GM12878 (cell line): ENCODE results near the gene MGRN1. TPM values are rescaled to one million over a fixed set of nuclear protein-coding genes. Genes with fewer than 3 reads are reported as not detected.

Experiments used
- ATAC-seq: fragments of 200-7000 bp; cut with Tn5 transposase; 3 replicates; pipeline ENCODE4 v1.9.1; 2020; ENCODE audit warnings: mild to moderate bottlenecking, moderate library complexity
- BruUV-seq: library from RNA; stranded (reverse); fragments of 400-500 nt; replicated peaks from 2 replicates; lab custom pipeline; 2021; lab: Mats Ljungman, UMichigan
- CTCF ChIA-PET: fragments of 300-600 bp; sonication (Branson Sonifier 250); formaldehyde crosslinking; extraction: SDS; loops from one replicate; lab custom pipeline; 2021; ENCODE audit warnings: inconsistent platforms; lab: Yijun Ruan, JAX
- POLR2A ChIA-PET: fragments of 350-600 bp; formaldehyde crosslinking; extraction: SDS; loops from one replicate; lab custom pipeline; 2021; ENCODE audit warnings: inconsistent platforms; lab: Charles Lee
- RAD21 ChIA-PET: fragments of 300-600 bp; sonication (Branson Sonifier 250); formaldehyde crosslinking; loops from one replicate; lab custom pipeline; 2023; ENCODE audit warnings: antibody characterized with exemption; ENCODE audit not compliant: unreplicated experiment; lab: Charles Lee
- SMC1A ChIA-PET: fragments of 300-600 bp; sonication (Branson Sonifier 250); formaldehyde crosslinking; loops from one replicate; lab custom pipeline; 2023; ENCODE audit not compliant: unreplicated experiment, uncharacterized antibody; lab: Charles Lee
- DNase-seq: peaks from one replicate; pipeline ENCODE4 v3.0.0-alpha.2; 2011; ENCODE audit warnings: low read depth, low spot score
- FAIRE-seq: peaks from 3 replicates; lab custom pipeline; 2011; peaks lifted over from hg19 to GRCh38; lab: Jason Lieb, UNC
- H2AFZ ChIP-seq: 2 replicates; pipeline ENCODE4 v1.6.0; 2011; ENCODE audit warnings: low read depth, low read length, control low read depth; ENCODE audit not compliant: control insufficient read depth
- H3K27ac ChIP-seq: 2 replicates; pipeline ENCODE4 v1.5.1; 2011; ENCODE audit warnings: control low read depth; ENCODE audit not compliant: control insufficient read depth, insufficient read depth
- H3K27me3 ChIP-seq, 2 experiments: replicated peaks in 1 of 2; 2 replicates each; pipeline versions ENCODE4 v1.6.0 to v1.6.1; 2011; ENCODE audit warnings: low read length in 1 of 2; ENCODE audit not compliant: control insufficient read depth in 2 of 2, insufficient read depth in 2 of 2
- H3K36me3 ChIP-seq, 2 experiments: 2 replicates each; pipeline ENCODE4 v1.5.1; 2011; ENCODE audit warnings: low read length in 1 of 2; ENCODE audit not compliant: control insufficient read depth in 2 of 2, insufficient read depth in 2 of 2
- H3K4me1 ChIP-seq: 2 replicates; pipeline ENCODE4 v1.6.1; 2011; ENCODE audit warnings: mild to moderate bottlenecking, low read length, moderate library complexity, mixed read lengths; ENCODE audit not compliant: control insufficient read depth, insufficient read depth
- H3K4me2 ChIP-seq: 2 replicates; pipeline ENCODE4 v1.6.0; 2011; ENCODE audit warnings: control low read depth; ENCODE audit not compliant: control insufficient read depth, insufficient read depth
- H3K4me3 ChIP-seq: fragments of 200-600 bp; sonication (generic); 2 replicates; pipeline ENCODE4 v1.5.1; 2016
- H3K79me2 ChIP-seq: 2 replicates; pipeline ENCODE4 v1.6.0; 2011; ENCODE audit warnings: low read length; ENCODE audit not compliant: control insufficient read depth, insufficient read depth
- H3K9ac ChIP-seq: 2 replicates; pipeline ENCODE4 v1.8.0; 2011; ENCODE audit warnings: low read length, control low read depth, mixed read lengths; ENCODE audit not compliant: control insufficient read depth, insufficient read depth
- H3K9me3 ChIP-seq: replicated peaks from 3 replicates; pipeline ENCODE4 v1.5.1; 2011; ENCODE audit warnings: mild to moderate bottlenecking, low read length; ENCODE audit not compliant: control insufficient read depth, insufficient read depth
- H4K20me1 ChIP-seq: 2 replicates; pipeline ENCODE4 v1.6.0; 2011; ENCODE audit not compliant: control insufficient read depth, insufficient read depth
- CREM ChIP-seq: IDR thresholded peaks from 2 replicates; pipeline ENCODE4 v1.6.1; 2014; ENCODE audit warnings: antibody characterized with exemption, low read depth
- POLR2A ChIP-seq: IDR thresholded peaks from 2 replicates; pipeline ENCODE4 v1.6.1; 2011; ENCODE audit warnings: low read depth, mild to moderate bottlenecking, low read length
- SIN3A ChIP-seq: IDR thresholded peaks from 2 replicates; pipeline ENCODE4 v1.6.1; 2012; ENCODE audit warnings: low read depth, low read length, improper control_type of control experiment
- WGBS: methylation state at CpG from one replicate; pipeline ENCODE4 v1.1.6; 2016; ENCODE audit warnings: low lambda C conversion rate; ENCODE audit not compliant: insufficient replicate concordance, insufficient coverage; ENCODE audit errors: missing lambda C conversion rate; 5-methylcytosine and 5-hydroxymethylcytosine counted together
- in situ Hi-C: fragments of 300-500 bp; cut with MboI; formaldehyde crosslinking; loops from 9 replicates; pipeline ENCODE4 v1.14.3; 2018; ENCODE audit warnings: mixed read lengths
- intact Hi-C: fragments of 100-400 bp; cut with micrococcal nuclease; formaldehyde crosslinking; loops from one replicate; pipeline ENCODE4 v1.14.2; 2022; ENCODE audit not compliant: unreplicated experiment
- polyA plus RNA-seq, 11 experiments: library from polyadenylated mRNA; depleted of rRNA in 4 of 11; unstranded in 6 of 11; stranded (reverse) in 5 of 11; fragments of >200 nt; fragmentation: Nextera tagmentation in 4 of 11; fragmentation: Illumina TruSeq in 1 of 11; extraction: Ambion mirVana in 4 of 11; extraction: Trizol in 1 of 11; gene quantifications; 1 replicate in 1 of 11; 2 replicates in 10 of 11; pipeline versions ENCODE4 v1.2.1 to v1.2.3, GENCODE V29; 2011 to 2016; ENCODE audit warnings: inconsistent platforms in 2 of 11, missing spikeins in 2 of 11, low read depth in 1 of 11
- total RNA-seq, 4 experiments: library from RNA; depleted of rRNA in 3 of 4; stranded (reverse); fragments of >200 nt in 3 of 4; fragmentation: Illumina TruSeq in 1 of 4; extraction: Trizol in 1 of 4; gene quantifications; 2 replicates each; pipeline versions ENCODE4 v1.2.1 to v1.2.3, GENCODE V29; 2013 to 2021
- TF ChIP-seq, protein P1 (sequence below): IDR thresholded peaks from 2 replicates; pipeline ENCODE4 v1.6.1; 2011; ENCODE audit warnings: low read depth, mild to moderate bottlenecking, low read length, moderate library complexity, borderline replicate concordance; ENCODE audit errors: extremely low read depth

The MGRN1 gene
- total and polyA plus RNA-seq, 10 of the 15 experiments (the other 5 are each of a cell fraction or from before 2014, with no cell fraction given), result 0.35 to 86.7 (median 14.6) TPM

DNA sequence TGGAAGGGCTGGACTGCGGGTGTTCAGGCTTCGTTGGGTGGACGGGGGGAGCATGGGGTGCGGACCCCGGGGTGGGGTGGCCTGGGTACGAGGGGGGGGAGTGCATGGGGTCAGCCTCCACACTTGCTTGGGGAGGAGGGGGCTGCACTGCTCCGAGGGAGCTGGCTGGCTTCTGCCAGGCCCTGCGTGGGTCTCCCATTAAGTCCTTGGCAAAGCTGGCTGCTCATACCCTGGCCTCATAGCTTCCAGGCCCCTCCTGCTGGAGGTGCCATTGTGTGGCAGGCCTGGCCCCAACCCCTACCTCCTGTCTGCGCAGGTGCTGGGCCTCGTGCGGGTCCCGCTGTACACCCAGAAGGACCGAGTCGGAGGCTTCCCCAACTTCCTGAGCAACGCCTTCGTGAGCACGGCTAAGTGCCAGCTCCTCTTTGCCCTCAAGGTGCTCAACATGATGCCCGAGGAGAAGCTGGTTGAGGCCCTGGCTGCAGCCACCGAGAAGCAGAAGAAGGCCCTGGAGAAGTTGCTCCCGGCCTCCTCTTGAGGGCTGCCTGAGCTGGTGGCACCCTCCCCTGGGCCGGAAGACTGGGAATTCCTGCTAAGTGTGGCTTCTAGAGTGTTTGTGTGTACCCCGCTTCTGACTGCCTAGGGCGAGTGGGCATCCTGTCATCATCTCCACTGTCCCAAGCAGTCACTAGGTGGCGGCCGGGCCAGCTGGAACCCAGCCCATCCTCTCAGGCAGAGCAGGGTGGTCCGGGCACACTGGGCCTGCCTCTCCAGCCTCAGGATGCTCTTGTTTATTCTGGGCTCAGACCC lies 70.2 kb downstream of the MGRN1 start:
- no peaks in the 10 kb centered on the region for H4K20me1 ChIP-seq
- TSS peak; percentile 48 for BruUV-seq
- TF ChIP-seq SIN3A, result no peak
- no peak for TF ChIP-seq CREM
- TF ChIP-seq POLR2A, result peak; percentile 35; the same call in 1 of the 2 replicates
- TF ChIP-seq, protein P1, sequence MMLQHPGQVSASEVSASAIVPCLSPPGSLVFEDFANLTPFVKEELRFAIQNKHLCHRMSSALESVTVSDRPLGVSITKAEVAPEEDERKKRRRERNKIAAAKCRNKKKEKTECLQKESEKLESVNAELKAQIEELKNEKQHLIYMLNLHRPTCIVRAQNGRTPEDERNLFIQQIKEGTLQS, result no peak
- no peak for ATAC-seq
- H3K27ac ChIP-seq, result no peak overlapping the region
- peaks cover 12% of the 10 kb centered on the region for H3K4me1 ChIP-seq
- intact Hi-C loops, result loop anchor here (5.0 kb wide), 1 partner anchor 262 kb away; the partner anchor contains the start of gene SEC14L5
- POLR2A ChIA-PET, result no interaction called here
- RAD21 ChIA-PET, result interaction anchor here (1.5 to 1.9 kb wide), 2 partner anchors 40 to 108 kb away, joined by 4 to 7 read pairs; partner anchors contain the start of genes ANKS3, DNAAF8 and ROGDI
- in situ Hi-C loops, result no loop called here
- 70% methylated on average over 25 of the region's 26 CpGs for WGBS
- H3K4me2 ChIP-seq, result peak overlapping the region; percentile 48; the same call in 1 of the 2 replicates
- H3K9ac ChIP-seq, result peak overlapping the region; percentile 27; the same call in 1 of the 2 replicates
- SMC1A ChIA-PET, result interaction anchor here (1.2 kb wide), 1 partner anchor 40 kb away, joined by 3 read pairs; no protein-coding TSS in a partner anchor
- peaks cover 2 to 29% of the 10 kb centered on the region in 2 experiments; a peak in 3 of 4 replicates for H3K36me3 ChIP-seq
- H3K4me3 ChIP-seq, result peak overlapping the region; percentile 94; the same call in 1 of the 2 replicates
- CTCF ChIA-PET, result interaction anchor here (0.8 to 1.9 kb wide), 4 partner anchors 16 to 108 kb away, joined by 3 to 9 read pairs (median 4); partner anchors contain the start of genes ANKS3, DNAAF8, MGRN1 and ROGDI
- no peak overlapping the region for H2AFZ ChIP-seq
- FAIRE-seq, result no peak
- no peaks in the 10 kb centered on the region for H3K27me3 ChIP-seq
- H3K79me2 ChIP-seq, result peaks cover 11% of the 10 kb centered on the region
- H3K9me3 ChIP-seq, result no peaks in the 10 kb centered on the region
- DNase-seq, result no peak
